ENCODE results near the gene KIAA1671.

KIAA1671 gene

DNA sequence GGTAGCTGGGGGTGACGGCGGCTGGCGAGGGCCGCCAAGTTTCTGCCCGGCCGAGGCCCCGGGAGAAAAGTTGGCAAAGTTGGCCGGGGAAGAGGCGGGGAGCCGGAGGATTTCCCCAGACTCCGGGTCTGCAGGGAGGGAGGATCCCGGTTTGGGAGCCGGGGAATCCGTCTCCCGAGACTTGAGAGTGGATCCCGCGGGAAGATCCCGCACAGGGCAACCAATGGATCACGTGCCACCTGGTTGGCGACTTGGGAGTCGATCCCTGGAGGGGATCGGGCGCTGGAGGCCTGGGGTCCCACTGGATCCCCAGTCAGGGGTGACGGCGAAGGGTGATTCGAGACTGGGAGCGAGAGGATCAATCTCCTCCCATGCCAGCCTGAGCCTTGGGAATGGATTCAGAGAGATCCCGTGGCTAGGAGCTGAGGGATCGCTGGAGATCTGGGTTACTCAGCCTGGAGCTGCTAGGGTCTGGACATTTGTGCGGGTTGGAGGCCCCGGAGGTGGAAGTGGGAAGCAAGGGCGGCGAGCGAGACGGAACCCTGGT, 394 bp downstream of the KIAA1671 start:
- no peak for DNase-seq (ENCODE audit: low read depth, low spot score)

DNA sequence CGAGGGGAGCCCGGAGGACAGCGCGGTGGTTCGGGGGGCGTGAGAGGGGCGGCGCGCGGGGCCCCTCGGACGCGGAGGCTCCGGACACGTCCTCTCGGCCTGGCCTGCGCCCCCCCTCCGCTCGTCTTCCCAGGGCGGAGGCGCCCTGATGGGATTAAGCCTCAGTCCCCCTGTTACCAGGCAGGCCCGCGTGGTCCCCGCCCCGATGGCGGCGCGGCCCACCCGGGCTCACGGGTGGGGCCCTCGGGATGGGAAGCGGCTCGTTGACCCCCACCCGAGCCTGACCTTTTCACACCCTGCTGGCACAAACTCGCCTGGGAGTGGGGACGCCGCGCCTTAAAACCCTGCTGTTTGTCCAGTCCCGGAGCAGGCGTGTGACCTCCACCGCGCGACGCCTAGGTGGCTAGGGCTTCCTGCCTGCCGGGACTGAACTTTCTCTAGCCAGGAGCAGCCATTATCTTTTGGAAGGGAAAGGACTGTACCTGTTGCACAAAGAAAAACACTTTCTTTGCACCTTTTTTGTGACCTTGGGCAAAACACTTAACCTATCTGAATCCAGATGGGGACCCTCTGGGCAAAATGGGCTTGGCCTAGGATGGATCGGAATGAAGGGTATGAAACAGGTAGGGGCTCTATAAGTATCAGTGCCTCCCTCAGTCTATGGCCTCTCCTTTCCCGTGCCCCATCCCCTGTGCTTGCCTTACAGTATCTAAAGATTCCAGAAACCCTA, 1.0 kb downstream of the KIAA1671 start:
- DNase-seq (ENCODE audit: low read depth, low spot score): no peak

DNA sequence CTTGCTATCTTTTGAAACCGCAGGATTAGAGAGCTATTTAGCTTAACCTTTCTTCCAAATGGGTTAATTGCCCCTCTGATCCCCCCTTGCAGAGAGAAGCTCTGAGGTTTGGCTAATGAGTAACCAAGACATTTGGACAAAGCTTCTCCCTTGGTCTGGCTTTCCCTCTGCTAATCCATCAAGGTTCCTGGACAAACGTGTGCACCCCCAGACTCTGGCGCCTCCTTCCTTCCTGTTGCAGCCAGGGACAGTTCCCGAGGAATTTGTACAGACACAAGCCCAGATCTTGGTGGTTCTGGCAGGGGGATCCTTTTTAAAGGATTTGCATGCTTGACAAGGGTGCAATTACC, 1.6 kb downstream of the KIAA1671 start:
- DNase-seq (ENCODE audit: low read depth, low spot score): no peak

DNA sequence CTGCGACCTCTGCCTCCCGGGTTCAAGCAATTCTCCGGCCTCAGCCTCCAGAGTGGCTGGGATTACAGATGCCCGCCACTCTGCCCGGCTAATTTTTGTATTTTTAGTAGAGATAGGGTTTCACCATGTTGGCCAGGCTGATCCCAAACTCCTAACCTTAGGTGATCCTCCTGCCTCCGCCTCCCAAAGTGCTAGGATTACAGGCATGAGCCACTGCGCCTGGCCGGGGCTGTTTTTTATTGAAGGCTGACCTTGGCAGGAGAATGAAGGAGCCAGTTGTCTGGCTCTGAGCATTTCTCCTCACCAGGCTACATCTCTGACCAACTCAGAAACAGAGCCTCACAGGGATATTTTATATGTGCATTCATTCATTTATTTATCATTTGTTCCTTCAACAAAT, 2.3 kb downstream of the KIAA1671 start:
- DNase-seq (ENCODE audit: low read depth, low spot score): no peak

DNA sequence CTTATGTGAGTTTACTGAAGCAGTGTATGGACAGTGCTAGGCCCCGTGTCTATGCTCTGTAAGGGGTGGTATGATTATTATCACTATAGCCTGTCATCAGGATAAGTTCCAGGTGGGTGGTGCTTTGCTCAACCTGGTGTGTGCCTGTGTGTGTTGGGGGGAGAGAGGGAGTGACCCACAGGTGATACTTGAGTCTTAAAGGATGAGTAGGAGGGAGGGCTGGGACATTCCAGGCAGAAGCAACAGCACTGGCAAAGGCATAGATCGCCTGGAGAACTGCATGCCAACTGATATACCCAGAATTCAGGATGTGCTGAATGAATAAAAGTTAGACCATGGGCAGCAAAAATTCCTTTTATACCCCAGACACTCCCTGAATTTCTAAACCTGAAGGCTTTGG, 4.5 kb downstream of the KIAA1671 start:
- no peak for DNase-seq (ENCODE audit: low read depth, low spot score)

GRCh38 chr22:24961217-24961844, 8.8 kb downstream of the KIAA1671 start:
- DNase-seq (ENCODE audit: low read depth, low spot score): no peak

- DNase-seq (ENCODE audit: low read depth, low spot score): no peak
These were observed 9.6 kb downstream of the KIAA1671 start for GRCh38 chr22:24962094-24962493.

DNA sequence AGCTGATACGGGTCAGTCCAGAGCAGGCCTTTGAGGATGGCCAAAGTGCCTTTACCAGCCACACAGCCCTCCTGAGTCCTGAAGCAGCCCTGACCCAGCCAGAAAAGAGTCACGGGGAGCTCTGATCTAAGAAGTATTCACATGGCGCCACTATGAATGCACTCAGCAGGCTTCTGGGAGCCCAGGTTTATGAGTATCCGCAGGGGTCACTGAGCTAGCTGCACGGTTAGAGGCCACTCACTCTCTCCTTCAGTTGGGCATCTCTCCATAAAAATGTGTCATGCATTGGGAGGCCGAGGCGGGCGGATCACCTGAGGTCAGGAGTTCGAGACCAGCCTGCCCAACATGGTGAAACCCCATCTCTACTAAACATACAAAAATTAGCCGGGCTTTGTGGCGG, 10.3 kb downstream of the KIAA1671 start:
- no peak for DNase-seq (ENCODE audit: low read depth, low spot score)

DNA sequence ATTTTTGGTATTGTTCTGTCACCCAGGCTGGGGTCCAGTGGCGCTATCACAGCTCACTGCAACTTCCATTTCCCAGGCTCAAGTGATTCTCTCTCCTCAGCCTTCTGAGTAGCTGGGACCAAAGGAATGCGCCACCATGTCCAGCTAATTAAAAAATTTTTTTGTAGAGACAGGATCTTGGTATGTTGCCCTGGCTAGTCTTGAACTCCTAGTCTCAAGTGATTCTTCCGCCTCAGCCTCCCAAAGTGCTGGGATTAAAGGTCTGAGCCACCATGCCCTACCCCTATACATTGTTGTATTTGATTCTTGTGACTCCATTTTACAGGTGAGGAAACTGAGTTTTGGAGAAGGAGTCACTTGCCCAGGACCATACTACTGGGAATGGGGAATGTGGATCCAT, 11.9 kb downstream of the KIAA1671 start:
- no peak for DNase-seq (ENCODE audit: low read depth, low spot score)

DNA sequence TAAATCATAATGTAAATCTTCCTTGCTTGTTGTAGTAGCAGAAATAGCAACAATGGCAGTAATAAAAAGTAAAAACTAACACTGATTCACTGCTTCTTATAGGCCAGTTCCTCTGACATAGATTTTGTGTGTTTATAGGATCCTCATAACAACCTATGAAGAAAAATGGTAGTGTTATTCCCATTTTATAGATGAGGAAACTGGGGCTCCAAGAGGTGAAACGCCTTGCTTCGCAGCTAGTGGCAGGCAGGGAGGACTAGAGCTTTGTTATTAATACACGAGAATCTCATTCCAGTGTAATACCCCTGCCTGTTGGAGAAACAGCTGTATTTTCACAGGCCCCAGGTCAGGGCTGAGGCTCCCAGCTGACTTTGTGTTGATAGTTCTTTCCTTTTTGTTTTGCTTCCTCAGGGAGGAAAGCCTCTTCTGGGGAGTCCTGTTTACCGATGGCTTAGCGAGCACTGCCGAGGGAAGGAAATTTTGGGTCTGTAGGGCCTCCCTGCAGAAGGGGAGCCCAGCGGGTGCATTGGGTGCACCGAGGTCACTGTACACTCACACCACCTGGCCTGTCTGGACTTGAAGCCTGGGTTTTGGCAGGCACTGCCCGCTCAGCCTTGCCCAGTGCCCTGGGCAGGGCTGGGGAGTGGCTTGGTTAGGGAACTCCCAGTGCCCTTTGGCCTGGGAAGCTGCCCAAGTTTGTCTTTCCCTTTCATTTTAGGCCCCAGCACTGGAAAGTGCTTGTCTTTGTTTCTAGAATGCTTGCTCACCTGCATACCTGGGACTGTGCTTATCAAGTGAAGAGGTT, 13.5 kb downstream of the KIAA1671 start:
- DNase-seq (ENCODE audit: low read depth, low spot score): no peak

- DNase-seq (ENCODE audit: low read depth, low spot score): no peak
These were observed 15.6 kb downstream of the KIAA1671 start for GRCh38 chr22:24968066-24968561.

DNA sequence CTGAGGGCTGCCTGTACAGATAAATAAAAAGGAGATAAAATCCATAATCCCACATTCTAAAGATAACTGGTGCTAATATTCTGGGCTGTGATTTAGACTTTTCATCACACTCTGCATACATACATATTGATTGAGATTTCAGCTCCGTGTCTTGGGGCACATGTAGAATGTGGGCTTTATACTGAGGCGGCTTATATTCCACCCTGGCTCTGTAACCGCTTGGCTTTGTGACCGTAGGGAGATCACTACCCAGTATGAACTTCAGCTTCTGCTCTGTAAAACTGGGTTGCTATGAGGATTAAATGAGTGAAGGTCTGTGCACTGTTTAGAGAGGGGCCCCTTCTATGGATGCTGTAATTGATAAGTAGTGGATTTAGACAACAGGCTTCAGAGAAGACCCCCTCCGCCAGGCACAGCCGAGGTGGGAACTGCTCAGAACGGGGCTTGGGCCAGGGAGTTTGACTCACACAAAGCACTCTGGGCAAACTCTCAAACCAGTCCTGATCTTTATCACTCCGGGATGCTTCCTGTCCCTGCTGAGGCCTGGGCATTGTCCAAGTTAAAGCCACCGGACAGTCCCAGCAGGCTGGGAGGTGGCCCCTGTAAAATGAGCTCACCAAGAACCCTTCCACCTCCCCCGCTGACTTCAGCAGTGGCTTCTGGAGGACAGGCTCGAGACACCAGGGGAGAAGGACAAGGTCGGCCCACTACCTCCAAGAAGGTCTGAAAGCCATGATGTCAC, 17.2 kb downstream of the KIAA1671 start:
- no peak for DNase-seq (ENCODE audit: low read depth, low spot score)

GRCh38 chr22:24972369-24972768, 19.9 kb downstream of the KIAA1671 start:
- no peak for DNase-seq (ENCODE audit: low read depth, low spot score)

- DNase-seq (ENCODE audit: low read depth, low spot score): no peak
These were observed 21.4 kb downstream of the KIAA1671 start for GRCh38 chr22:24973872-24974271.

DNA sequence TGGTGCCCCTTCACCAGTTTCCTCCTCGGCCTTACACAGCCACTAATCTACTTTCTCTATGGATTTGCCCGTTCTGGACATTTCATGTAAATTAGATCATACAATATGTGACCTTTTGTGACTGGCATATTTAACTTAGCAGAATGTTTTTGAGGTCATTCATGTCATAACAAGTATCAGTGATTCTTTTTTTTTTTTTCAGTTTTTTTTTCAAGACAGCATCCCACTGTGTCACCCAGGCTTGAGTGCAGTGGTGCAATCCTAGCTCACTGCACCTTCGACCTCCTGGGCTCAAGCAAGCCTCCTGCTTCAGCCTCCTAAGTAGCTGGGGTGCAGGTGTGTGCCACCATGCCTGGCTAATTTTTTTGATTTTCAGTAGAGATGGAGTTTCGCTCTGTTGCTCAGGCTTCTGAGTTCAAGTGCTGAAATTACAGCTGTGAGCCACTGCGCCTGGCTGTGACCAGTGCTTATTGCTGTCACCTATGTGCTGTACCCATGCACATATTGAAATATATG, 22.7 kb downstream of the KIAA1671 start:
- no peak for DNase-seq (ENCODE audit: low read depth, low spot score)

DNA sequence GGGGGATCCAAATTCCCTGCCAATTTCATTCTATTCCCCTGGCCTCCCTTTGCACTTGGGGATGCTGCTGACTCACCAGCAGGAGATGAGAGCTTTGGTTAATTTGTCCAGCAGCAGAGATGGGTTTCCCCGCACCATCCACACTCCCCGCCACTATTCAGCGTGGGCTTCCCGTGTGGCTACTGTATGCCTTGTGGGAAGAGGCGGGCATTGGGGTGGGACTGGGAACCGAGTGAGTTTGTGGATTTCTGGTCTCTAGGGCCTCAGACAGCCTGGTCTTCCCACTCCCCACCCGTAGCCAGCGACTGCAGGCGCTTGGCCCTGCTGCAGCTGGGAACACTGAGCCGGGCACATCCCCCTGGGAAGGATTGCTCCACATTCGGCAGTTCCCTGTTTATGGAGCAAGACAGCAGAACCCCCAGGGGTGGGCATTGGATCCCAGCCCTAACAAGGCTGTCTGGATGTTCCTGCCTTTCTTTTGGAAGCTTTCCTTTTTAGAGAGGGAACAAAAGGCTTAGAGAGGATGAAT, 23.4 kb downstream of the KIAA1671 start:
- no peak for DNase-seq (ENCODE audit: low read depth, low spot score)

DNA sequence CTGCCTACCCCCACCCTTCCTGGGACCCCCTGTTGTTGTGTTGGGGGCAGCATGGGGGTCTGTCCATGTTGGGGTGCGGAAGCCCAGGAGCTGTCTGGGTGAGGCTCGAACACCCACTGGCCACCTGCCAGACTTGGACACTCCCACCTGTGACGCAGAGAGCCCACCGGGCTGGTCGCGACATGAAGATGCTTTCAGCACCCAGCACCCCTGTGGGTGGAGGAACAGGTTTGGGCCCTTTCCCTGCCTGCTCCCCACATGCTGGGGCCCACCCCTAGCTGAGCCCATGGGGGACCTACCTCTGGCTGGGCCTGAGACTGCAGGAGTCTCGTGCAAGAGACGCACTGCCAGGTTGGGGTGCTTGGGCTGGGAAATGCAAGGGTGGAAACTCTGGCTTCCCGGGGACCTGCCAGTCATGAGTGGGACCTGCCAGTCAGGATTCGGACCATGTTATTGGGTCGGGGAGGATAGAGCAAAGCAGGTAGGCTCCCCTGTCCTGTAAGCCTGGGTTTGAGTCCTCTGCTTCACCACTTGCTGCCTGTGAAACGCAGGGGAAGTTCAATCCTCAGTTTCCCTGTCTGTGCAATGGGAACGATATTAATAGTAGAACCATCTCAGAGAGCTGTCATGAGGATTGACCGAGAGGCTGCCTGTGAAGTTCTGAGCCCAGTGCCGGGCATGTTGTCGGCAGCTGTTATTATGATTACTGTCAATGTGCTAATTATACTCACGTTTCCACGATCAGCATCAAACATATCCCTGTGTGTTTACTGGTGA, 24.1 kb downstream of the KIAA1671 start:
- DNase-seq (ENCODE audit: low read depth, low spot score): no peak

GRCh38 chr22:24977370-24978221, 25.1 kb downstream of the KIAA1671 start:
- DNase-seq (ENCODE audit: low read depth, low spot score): no peak

DNA sequence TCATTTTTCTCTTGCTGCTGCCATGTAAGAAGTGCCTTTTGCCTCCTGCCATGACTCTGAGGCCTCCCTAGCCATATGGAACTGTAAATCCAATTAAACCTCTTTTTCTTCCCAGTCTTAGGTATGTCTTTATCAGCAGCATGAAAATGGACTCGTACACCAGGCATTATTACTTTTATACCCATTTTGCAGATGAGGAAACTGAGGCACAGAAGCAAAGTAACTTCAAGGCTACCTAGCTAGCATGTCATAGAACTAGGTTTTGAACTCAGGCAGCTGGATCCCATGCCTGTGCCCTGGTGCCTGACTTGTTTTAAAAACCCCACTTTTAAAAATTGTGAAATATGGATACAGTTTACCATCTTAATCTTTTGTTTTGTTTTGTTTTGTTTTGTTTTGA, 25.8 kb downstream of the KIAA1671 start:
- no peak for DNase-seq (ENCODE audit: low read depth, low spot score)
